ENCODE results near the gene RAB11B.
"Not testable (repeated sequence)": the region's sequence is repeated elsewhere in the genome, so short reads cannot be mapped to it uniquely, and the experiment has no call there.

DNA sequence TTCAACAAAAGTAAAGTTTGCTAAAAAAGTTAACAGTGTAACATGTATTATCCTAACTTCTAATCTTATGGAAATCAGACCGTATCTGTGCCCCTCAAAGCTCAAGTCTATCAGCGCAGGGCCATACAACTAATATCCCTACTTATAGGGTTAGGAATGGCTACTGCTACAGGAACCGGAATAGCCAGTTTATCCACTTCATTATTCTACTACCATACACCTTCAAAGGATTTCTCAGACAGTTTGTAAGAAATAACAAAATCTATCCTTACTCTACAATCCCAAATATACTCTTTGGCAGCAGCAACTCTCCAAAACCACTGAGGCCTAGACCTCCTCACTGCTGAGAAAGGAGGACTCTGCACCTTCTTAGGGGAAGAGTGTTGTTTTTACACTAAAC is 4.6 kb upstream of the RAB11B start:
- TF ChIP-seq POLR2A, CTCF (IDR thresholded peaks at IDR 0.05): not testable (repeated sequence)
